Muscle of leg (tissue), 3 donors: ENCODE results near the gene LOC101059915.
"Not testable (repeated sequence)": the region's sequence is repeated elsewhere in the genome, so short reads cannot be mapped to it uniquely, and the experiment has no call there.

Experiments
- DNase-seq: peaks from one replicate; pipeline ENCODE4 v3.0.0; 2013
- H3K27ac ChIP-seq: one replicate; pipeline ENCODE4 v1.5.1; 2013; ENCODE audit warnings: mild to moderate bottlenecking, low read length, control low read depth
- H3K27me3 ChIP-seq: one replicate; pipeline ENCODE4 v1.6.1; 2013; ENCODE audit warnings: low read length; ENCODE audit not compliant: control insufficient read depth, insufficient read depth
- H3K36me3 ChIP-seq: one replicate; pipeline ENCODE4 v1.6.1; 2013; ENCODE audit warnings: low read length; ENCODE audit not compliant: control insufficient read depth, insufficient read depth
- H3K4me1 ChIP-seq: one replicate; pipeline ENCODE4 v1.6.1; 2013; ENCODE audit warnings: low read length; ENCODE audit not compliant: control insufficient read depth, insufficient read depth
- H3K4me3 ChIP-seq: one replicate; pipeline ENCODE4 v1.5.1; 2013; ENCODE audit warnings: low read length, control low read depth
- H3K9me3 ChIP-seq: replicated peaks from 2 replicates; pipeline ENCODE4 v1.6.1; 2013; ENCODE audit warnings: low read depth, low read length; ENCODE audit not compliant: control insufficient read depth
- WGBS: methylation state at CpG from one replicate; pipeline ENCODE4 v1.1.5; 2013; ENCODE audit warnings: missing lambda C conversion rate; ENCODE audit not compliant: insufficient coverage; 5-methylcytosine and 5-hydroxymethylcytosine counted together

The LOC101059915 gene

DNA sequence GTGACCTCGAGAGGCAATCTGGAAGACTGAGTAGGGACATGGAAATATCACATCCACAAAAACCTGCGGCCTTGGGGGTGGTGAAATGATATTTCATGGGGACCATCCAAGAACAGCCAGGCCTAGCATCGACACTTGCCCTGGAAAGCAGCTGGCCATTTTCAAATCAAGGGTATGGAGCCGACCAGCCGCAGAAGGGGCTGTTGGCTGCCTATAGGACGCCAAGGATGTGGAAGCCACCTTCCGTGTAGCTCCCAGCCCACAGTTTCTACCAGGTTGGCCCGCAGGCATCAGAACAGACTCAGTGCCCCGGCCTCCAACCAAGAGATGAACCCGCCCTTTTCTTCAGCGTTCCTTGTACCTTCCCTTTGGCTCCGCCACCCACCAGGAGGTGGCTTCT lies 5.4 kb upstream of the LOC101059915 start:
- H3K27me3 ChIP-seq = peaks cover 4% of the 10 kb centered on the region
- DNase-seq = no peak
- H3K4me1 ChIP-seq = no peaks in the 10 kb centered on the region
- H3K9me3 ChIP-seq = no peaks in the 10 kb centered on the region
- 93% methylated on average over 9 of the region's 12 CpGs for WGBS
- H3K36me3 ChIP-seq = no peaks in the 10 kb centered on the region
- no peak overlapping the region for H3K27ac ChIP-seq
- no peak overlapping the region for H3K4me3 ChIP-seq

DNA sequence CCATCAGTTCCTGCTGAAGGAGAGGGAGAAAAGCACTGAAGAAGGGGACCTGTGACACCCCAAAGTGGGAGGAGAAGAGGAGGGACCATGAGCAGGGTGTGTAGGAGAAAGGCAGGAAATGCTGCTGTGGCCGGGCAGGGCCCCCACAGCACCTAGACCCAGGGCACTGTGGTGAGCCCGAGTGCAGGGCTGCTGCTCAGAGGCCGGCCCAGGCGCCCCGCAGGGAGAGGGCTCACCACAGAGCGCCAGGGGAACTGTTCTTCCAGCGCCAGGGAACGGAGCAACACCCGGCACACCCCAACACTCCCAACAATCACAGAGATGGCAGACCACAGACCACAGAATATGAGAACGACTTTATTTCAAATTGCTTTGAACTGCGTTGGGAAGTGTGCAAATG lies 4.7 kb upstream of the LOC101059915 start:
- not testable (repeated sequence) for H3K27ac ChIP-seq, H3K36me3 ChIP-seq, DNase-seq, H3K27me3 ChIP-seq, H3K4me1 ChIP-seq, H3K9me3 ChIP-seq, H3K4me3 ChIP-seq
- 65% methylated on average over 5 of the region's 11 CpGs for WGBS

DNA sequence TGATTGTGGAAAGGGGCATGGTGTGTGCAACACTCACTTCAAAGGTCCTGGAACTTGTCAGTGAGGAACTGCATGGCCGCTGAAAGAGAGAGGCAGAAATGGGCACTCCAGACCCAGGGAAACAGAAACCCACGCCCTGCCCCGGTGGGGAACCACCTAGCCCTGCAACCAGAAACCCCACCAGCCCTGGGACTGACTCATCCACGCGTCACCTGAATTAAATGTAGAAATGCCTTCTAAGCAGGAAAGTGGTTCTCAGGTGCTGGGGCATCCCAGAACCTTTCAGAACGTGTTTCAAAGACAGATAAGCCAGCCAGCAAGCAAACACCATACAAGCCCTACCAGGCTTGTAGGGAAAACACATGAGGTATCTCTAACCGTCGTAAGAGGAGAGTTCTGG lies 4.1 kb upstream of the LOC101059915 start:
- not testable (repeated sequence) for H3K4me3 ChIP-seq, H3K27ac ChIP-seq, H3K27me3 ChIP-seq, H3K4me1 ChIP-seq, DNase-seq, H3K9me3 ChIP-seq, H3K36me3 ChIP-seq
- WGBS = no CpG with 5 or more reads among the region's 8 CpGs

DNA sequence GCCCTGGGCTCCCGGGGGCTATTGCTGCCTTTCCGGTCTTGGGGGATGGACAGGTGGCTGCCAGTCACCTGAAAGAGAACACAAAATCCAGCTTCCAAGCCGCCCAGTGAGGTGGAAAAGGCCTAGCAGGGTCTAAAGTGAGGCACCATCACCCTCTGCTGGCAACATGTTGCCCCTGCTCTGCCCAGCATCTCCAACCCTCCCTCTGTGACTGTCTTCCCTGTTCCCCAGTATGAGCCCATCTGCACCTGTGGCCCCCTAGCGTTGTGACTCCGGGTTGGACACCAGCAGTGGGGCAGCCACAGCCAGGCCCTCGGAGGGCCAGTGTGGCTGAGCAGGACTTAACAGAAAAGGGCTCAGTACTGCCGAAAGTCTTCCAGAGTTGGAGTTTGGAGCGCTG lies 3.1 kb upstream of the LOC101059915 start:
- H3K27me3 ChIP-seq, H3K36me3 ChIP-seq, H3K9me3 ChIP-seq, H3K4me1 ChIP-seq, H3K27ac ChIP-seq, H3K4me3 ChIP-seq, DNase-seq: not testable (repeated sequence)
- WGBS = 40% methylated on average over 6 of the region's 8 CpGs

DNA sequence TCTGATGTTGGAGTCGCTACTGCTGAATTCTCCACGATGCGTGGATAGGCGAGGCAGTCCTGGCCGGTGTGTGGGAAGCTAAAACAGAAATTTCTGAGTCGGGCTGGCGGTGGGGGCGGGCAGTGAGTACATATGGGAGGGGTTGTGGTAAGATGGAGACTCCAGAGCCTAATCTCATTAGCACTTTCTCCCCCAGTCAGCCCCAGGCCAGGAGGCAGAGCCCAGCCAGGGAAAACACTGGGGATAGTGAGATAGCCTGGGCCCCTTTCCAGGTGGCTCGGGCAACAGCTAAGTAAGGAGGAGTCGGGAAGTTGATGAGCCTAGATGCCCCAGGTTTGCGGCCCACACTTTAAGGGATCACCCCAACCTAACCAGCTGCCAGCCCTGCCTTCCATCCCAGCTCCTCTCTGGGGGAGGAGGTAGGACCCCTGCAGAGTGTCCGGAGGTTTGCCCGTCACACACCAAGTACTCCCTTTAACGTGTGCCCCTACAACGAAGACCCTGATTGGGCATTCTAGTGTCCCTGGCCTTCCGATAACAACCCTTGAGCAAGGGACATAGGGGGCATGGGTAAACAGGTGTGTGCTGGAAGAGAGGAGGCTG lies 2.4 kb upstream of the LOC101059915 start:
- DNase-seq = no peak
- Histone ChIP-seq H3K27me3 (peaks cover 8% of the 10 kb centered on the region), H3K36me3 (no peaks in the 10 kb centered on the region), H3K27ac (no peak overlapping the region), H3K4me3 (no peak overlapping the region), H3K9me3 (no peaks in the 10 kb centered on the region), H3K4me1 (no peaks in the 10 kb centered on the region)
- 82% methylated on average over 8 of the region's 16 CpGs for WGBS

DNA sequence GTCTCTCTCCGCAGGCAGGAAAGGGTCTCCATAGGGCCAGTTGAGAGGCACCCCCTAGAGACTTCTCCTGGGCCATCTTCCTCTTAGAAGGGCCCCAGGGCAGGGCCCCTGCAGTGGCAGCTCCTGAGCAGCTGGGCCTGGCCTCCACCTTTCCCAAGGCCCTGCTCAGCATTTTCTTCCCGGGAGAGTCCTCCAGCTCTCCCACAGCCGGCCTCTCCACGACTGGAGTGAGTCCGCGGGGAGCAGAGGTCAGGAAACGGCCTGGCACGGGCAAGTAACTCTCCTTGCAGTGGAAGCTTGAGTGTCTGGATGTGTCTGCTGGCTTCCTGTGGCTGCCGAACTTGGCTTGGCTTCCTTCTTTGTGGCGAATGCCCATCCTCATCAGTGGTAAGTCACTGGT lies 1.6 kb upstream of the LOC101059915 start:
- DNase-seq = no peak
- Histone ChIP-seq H3K4me1 (no peaks in the 10 kb centered on the region), H3K27me3 (peaks cover 12% of the 10 kb centered on the region), H3K9me3 (no peaks in the 10 kb centered on the region), H3K4me3 (no peak overlapping the region), H3K36me3 (no peaks in the 10 kb centered on the region), H3K27ac (no peak overlapping the region)
- 67% methylated on average over 5 of the region's 10 CpGs for WGBS

DNA sequence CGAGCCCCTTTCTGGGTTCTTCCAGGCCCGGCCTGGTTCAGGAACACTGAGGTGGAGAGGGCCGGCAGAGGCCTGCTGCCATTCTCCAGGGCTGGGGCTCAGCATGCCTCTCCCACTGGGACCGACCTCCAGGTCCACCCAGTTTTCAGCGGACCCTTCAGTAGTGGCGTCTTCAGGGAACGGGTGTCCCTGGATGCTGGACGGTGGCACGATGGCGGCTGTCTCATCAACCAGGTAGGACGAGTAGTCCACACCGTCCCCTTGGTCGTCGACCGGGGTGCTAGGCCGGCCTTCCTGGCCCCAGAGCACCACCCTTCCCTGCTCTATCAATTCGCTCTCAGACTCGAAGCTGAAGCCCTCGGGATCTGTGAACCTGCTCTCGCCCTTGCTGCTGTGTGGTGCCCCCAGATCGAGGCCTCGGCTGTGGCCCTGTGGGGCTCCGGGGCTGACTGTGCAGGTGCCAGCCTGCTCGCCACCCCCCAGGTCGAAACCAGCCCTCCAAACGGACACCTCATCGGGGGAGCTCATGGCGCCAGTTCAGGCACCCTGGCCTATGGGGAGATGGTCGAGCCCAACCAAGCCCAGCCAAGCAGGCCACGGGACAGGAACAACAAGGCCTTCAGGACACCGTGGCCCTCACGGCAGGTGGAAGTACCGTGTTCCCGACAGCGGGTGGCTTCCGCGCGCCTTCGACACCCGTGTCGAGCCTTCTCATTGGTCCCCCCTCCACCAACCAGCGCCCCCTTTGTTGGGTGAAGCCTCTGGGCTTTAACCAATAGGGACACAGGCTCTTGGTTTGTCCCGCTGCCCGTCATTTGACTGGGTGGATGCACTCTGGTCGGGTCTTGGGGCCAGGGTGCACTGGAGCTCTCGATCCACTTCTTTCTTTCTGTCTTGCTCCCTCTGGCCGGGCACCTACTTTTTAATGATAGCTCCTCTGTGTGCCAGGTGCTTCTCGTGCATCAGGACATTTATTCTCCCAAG lies 814 bp upstream of the LOC101059915 start:
- H3K4me1 ChIP-seq = no peaks in the 10 kb centered on the region
- H3K27me3 ChIP-seq = peaks cover 13% of the 10 kb centered on the region
- no peaks in the 10 kb centered on the region for H3K36me3 ChIP-seq
- H3K9me3 ChIP-seq = no peaks in the 10 kb centered on the region
- WGBS = 90% methylated on average over 47 of the region's 48 CpGs
- no peak for DNase-seq
- no peak overlapping the region for H3K27ac ChIP-seq
- H3K4me3 ChIP-seq = no peak overlapping the region

DNA sequence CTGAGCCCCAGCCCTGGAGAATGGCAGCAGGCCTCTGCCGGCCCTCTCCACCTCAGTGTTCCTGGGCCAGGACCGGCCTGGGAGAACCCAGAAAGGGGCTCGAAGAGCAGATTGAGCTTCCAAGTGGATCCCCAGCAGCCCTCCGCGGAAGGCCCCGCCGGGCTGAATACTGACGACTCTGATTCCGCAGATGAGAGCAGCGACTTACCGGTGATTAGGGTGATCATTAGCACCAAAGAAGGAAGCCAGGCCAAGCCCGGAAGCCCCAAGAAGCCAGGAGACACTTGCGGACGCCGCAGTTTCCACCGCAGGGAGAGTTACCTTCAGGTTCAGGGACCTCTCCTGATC lies 876 bp downstream of the LOC101059915 start:
- DNase-seq = no peak
- Histone ChIP-seq H3K9me3 (no peaks in the 10 kb centered on the region), H3K36me3 (no peaks in the 10 kb centered on the region), H3K27ac (no peak overlapping the region), H3K4me3 (no peak overlapping the region), H3K4me1 (no peaks in the 10 kb centered on the region), H3K27me3 (peaks cover 13% of the 10 kb centered on the region)
- WGBS = 93% methylated on average over 12 of the region's 16 CpGs

DNA sequence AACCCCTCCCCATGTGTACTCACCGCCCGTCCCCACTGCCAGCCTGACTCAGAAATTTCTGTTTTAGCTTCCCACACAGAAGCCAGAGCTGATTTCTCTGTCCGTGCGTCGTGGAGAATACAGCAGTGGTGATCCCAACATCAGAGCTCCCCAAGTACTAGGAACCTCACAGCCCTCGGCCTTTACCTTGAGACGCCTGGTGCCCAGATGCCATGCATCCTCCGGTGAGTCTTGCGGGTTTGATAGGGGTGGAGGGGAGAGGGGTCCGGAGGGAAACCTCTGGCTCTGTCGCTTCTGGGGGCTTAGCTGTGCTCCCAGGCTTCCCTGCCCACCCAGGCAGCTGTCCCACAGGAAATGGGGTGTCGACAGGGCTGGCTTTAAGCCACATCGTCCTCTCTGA lies 2.1 kb downstream of the LOC101059915 start:
- H3K27me3 ChIP-seq = peaks cover 16% of the 10 kb centered on the region
- DNase-seq = no peak
- no peak overlapping the region for H3K4me3 ChIP-seq
- H3K36me3 ChIP-seq = no peaks in the 10 kb centered on the region
- H3K9me3 ChIP-seq = no peaks in the 10 kb centered on the region
- no peak overlapping the region for H3K27ac ChIP-seq
- no peaks in the 10 kb centered on the region for H3K4me1 ChIP-seq
- WGBS = 72% methylated on average over 7 of the region's 13 CpGs

DNA sequence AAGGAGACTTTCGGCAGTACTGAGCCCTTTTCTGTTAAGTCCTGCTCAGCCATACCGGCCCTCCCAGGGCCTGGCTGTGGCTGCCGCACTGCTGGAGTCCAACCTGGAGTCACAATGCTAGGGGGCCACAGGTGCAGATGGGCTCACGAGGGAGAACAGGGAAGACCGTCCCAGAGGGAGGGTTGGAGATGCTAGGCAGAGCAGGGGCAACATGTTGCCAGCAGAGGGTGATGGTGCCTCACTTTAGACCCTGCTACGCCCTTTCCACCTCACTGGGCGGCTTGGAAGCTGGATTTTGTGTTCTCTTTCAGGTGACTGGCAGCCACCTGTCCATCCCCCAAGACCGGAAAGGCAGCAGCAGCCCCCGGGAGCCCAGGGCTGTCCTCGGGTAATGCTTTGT lies 2.6 kb downstream of the LOC101059915 start:
- H3K27me3 ChIP-seq = peaks cover 16% of the 10 kb centered on the region
- H3K4me1 ChIP-seq, H3K27ac ChIP-seq, H3K4me3 ChIP-seq, H3K9me3 ChIP-seq, DNase-seq, H3K36me3 ChIP-seq: not testable (repeated sequence)
- 41% methylated on average over 6 of the region's 10 CpGs for WGBS
